Activated B cell treated with CpG ODN at 0.5 μM for 24 hours (primary cell): ENCODE data around the gene CDKAL1. TPM values are rescaled to one million over a fixed set of nuclear protein-coding genes. Genes with fewer than 3 reads are reported as not detected.

Source experiments
- ATAC-seq: fragments of 200-7000 bp; cut with Tn5 transposase; one replicate; pipeline ENCODE4 v1.10.0; 2021; ENCODE audit warnings: low read depth, mild to moderate bottlenecking, moderate library complexity
- CTCF ChIA-PET: fragments of 350-600 bp; sonication (Branson Sonifier 250); formaldehyde crosslinking; loops from one replicate; lab custom pipeline; 2021; ENCODE audit warnings: antibody characterized with exemption; lab: Charles Lee
- POLR2A ChIA-PET: fragments of 350-600 bp; sonication (Branson Sonifier 250); formaldehyde crosslinking; loops from one replicate; lab custom pipeline; 2021; ENCODE audit warnings: antibody characterized with exemption; lab: Charles Lee
- DNase-seq: peaks from one replicate; pipeline ENCODE4 v3.0.0; 2022
- H3K27ac Mint-ChIP-seq: one replicate; pipeline ENCODE4 v1.8.0; 2020; ENCODE audit warnings: mixed read lengths
- H3K27me3 Mint-ChIP-seq: one replicate; pipeline ENCODE4 v1.8.0; 2021; ENCODE audit warnings: mixed read lengths
- H3K36me3 Mint-ChIP-seq: one replicate; pipeline ENCODE4 v1.8.0; 2021; ENCODE audit warnings: low read depth, mixed read lengths
- H3K4me1 Mint-ChIP-seq: one replicate; pipeline ENCODE4 v1.8.0; 2021; ENCODE audit warnings: mixed read lengths
- H3K4me3 Mint-ChIP-seq: one replicate; pipeline ENCODE4 v1.8.0; 2020; ENCODE audit warnings: mild to moderate bottlenecking, mixed read lengths
- H3K9me3 Mint-ChIP-seq: one replicate; pipeline ENCODE4 v1.8.0; 2020; ENCODE audit warnings: mixed read lengths
- intact Hi-C: fragments of 100-400 bp; cut with micrococcal nuclease; formaldehyde crosslinking; loops from one replicate; pipeline ENCODE4 v1.15.1; 2024
- total RNA-seq: library from RNA; stranded (reverse); gene quantifications from 2 replicates; pipeline ENCODE4 v1.2.3, GENCODE V29; 2022
- TF ChIP-seq, protein P1 (sequence below): fragments of 200-600 bp; IDR thresholded peaks from one replicate; pipeline ENCODE4 v1.8.0; 2022; ENCODE audit warnings: antibody characterized with exemption, mild to moderate bottlenecking

The CDKAL1 gene
- total RNA-seq, 1 donor from 2014 or later, result 31.9 TPM

DNA sequence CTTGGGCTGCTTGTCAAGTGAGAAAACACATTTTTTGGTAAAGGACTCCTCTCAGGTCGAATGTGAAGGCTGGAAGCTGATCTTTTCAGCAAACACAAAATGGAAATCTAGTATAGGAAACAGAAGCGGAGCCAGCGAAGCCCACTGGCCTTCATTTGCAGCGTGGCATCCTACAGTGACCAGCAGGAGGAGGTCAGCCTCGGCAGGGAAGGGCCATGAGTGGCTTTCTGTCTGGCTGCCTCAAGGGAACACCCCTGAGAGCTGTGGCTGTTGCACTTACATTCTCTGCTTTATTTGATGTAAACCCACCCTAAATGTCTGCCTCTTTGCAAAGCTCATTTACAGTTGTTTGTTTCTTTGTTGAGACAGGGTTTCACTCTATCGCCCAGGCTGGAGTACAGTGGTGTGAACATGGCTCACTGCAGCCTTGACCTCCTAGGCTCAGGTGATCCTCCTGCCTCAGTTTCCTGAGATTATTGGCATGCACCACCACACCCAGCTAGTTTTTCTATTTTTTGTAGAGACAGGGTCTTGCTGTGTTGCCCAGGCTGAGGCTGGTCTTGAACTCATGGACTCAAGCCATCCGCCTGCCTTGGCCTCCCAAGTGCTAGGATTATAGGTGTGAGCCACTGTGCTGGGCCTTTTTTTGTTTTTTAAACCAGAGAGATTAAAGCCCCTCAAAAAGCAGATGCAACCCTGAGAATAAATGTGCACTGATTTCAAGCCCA lies 737.3 kb downstream of the CDKAL1 start:
- TF ChIP-seq, protein P1, sequence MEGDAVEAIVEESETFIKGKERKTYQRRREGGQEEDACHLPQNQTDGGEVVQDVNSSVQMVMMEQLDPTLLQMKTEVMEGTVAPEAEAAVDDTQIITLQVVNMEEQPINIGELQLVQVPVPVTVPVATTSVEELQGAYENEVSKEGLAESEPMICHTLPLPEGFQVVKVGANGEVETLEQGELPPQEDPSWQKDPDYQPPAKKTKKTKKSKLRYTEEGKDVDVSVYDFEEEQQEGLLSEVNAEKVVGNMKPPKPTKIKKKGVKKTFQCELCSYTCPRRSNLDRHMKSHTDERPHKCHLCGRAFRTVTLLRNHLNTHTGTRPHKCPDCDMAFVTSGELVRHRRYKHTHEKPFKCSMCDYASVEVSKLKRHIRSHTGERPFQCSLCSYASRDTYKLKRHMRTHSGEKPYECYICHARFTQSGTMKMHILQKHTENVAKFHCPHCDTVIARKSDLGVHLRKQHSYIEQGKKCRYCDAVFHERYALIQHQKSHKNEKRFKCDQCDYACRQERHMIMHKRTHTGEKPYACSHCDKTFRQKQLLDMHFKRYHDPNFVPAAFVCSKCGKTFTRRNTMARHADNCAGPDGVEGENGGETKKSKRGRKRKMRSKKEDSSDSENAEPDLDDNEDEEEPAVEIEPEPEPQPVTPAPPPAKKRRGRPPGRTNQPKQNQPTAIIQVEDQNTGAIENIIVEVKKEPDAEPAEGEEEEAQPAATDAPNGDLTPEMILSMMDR, result no peak
- Mint-ChIP-seq H3K4me3 (no peak overlapping the region), H3K27me3 (no peaks in the 10 kb centered on the region), H3K9me3 (peaks cover 7% of the 10 kb centered on the region), H3K4me1 (no peaks in the 10 kb centered on the region), H3K27ac (no peak overlapping the region), H3K36me3 (no peaks in the 10 kb centered on the region)
- intact Hi-C loops, result no loop called here
- ChIA-PET CTCF (no interaction called here), POLR2A (no interaction called here)
- no peak for ATAC-seq
- no peak for DNase-seq

DNA sequence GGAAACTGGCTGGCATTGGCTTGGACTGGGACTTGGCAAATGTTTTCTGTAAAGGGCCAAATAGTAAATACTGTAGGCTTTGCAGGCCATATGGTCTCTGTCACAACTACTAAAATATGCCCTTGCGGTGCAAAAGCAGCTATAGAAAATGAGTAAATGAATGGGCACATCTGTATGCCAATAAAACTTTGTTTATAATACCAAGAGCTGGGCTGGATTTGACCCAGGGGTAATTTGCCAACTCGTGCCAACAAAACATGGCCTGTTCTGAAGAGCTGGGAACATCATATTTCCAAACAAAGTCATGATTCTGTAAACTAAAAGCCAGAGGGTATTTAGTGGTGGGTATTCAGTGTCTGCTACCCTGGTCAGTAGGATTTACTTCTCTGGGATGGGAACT lies 739.2 kb downstream of the CDKAL1 start:
- no peaks in the 10 kb centered on the region for H3K27me3 Mint-ChIP-seq
- CTCF ChIA-PET, result no interaction called here
- no peak for DNase-seq
- TF ChIP-seq, protein P1, result no peak
- no peaks in the 10 kb centered on the region for H3K4me1 Mint-ChIP-seq
- intact Hi-C loops, result no loop called here
- ATAC-seq, result no peak
- H3K27ac Mint-ChIP-seq, result no peak overlapping the region
- H3K36me3 Mint-ChIP-seq, result no peaks in the 10 kb centered on the region
- H3K9me3 Mint-ChIP-seq, result peaks cover 7% of the 10 kb centered on the region
- POLR2A ChIA-PET, result no interaction called here
- no peak overlapping the region for H3K4me3 Mint-ChIP-seq

DNA sequence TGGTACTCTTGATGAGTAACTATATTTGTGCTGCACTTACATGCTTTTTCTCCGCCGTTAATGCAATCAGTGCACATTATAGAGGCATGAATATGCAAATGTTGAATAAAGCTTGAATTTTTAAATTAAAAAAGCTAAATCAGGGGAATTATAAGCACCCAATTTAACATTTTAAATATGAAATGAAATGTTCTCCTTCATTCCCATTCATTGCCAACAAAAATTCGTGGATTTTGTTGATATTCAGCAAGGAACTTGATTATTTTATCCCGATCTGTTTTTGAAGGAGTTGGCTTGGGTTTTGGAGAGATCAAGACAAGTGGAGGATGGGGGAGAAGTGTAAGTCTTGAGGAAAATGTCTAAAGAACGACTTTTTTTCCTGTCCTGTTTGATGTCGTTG lies 740.6 kb downstream of the CDKAL1 start:
- no peaks in the 10 kb centered on the region for H3K4me1 Mint-ChIP-seq
- ChIA-PET POLR2A (no interaction called here), CTCF (no interaction called here)
- intact Hi-C loops, result no loop called here
- TF ChIP-seq, protein P1, result no peak
- H3K36me3 Mint-ChIP-seq, result no peaks in the 10 kb centered on the region
- peaks cover 7% of the 10 kb centered on the region for H3K9me3 Mint-ChIP-seq
- no peak overlapping the region for H3K4me3 Mint-ChIP-seq
- ATAC-seq, result no peak
- H3K27ac Mint-ChIP-seq, result no peak overlapping the region
- H3K27me3 Mint-ChIP-seq, result no peaks in the 10 kb centered on the region
- no peak for DNase-seq

- H3K27ac Mint-ChIP-seq, result no peak overlapping the region
- no peaks in the 10 kb centered on the region for H3K27me3 Mint-ChIP-seq
- TF ChIP-seq, protein P1, result no peak
- no peak overlapping the region for H3K4me3 Mint-ChIP-seq
- ChIA-PET POLR2A (no interaction called here), CTCF (no interaction called here)
- intact Hi-C loops, result no loop called here
- ATAC-seq, result no peak
- H3K36me3 Mint-ChIP-seq, result no peaks in the 10 kb centered on the region
- no peaks in the 10 kb centered on the region for H3K4me1 Mint-ChIP-seq
- no peak for DNase-seq
- H3K9me3 Mint-ChIP-seq, result peaks cover 4% of the 10 kb centered on the region
These were observed 743.5 kb downstream of the CDKAL1 start for GRCh38 chr6:21277601-21278374.

DNA sequence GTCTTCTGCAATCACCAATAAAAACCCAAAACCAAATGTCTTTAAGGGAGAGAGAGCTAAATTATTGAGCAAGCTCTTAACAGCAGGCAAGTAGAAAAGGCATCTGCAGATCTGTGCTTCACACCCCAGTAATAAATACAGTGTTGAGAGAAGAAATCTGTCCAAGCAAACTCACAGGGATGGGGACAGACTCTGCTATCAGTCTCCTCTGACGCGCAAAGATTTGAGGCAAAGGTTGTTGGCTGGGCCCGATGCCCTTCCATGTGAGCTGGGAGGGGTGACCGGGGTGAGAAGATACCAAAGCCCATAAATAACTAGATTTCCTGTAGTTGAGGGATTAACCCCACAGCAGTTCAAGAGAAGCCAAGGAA lies 744.1 kb downstream of the CDKAL1 start:
- TF ChIP-seq, protein P1, result no peak
- Mint-ChIP-seq H3K36me3 (no peaks in the 10 kb centered on the region), H3K4me1 (no peaks in the 10 kb centered on the region), H3K9me3 (peaks cover under 1% of the 10 kb centered on the region), H3K4me3 (no peak overlapping the region), H3K27ac (no peak overlapping the region), H3K27me3 (no peaks in the 10 kb centered on the region)
- intact Hi-C loops, result no loop called here
- no peak for ATAC-seq
- CTCF ChIA-PET, result no interaction called here
- DNase-seq, result no peak
- POLR2A ChIA-PET, result no interaction called here
